Stimulated activated CD4-positive, alpha-beta T cell treated with anti-CD3 and anti-CD28 coated beads, Interleukin-12 subunit alpha, Interleukin-12 subunit beta, amount 100 ng/mL, for 24 hours (primary cell): ENCODE results near the gene SPNS3.

Source experiments
- DNase-seq, 2 experiments: peaks; one replicate each; pipeline ENCODE4 v3.0.0-alpha.2; 2020; ENCODE audit warnings: low read depth in 2 of 2

Gene SPNS3

GRCh38 chr17:4527566-4528125, 93.9 kb downstream of the SPNS3 start:
- no peak for DNase-seq

- no peak for DNase-seq
These were observed 95.9 kb downstream of the SPNS3 start for GRCh38 chr17:4529533-4530152.

- no peak for DNase-seq
These were observed 97.3 kb downstream of the SPNS3 start for GRCh38 chr17:4530799-4531730.

GRCh38 chr17:4531988-4532736, 98.4 kb downstream of the SPNS3 start:
- no peak for DNase-seq

GRCh38 chr17:4532860-4533522, 99.3 kb downstream of the SPNS3 start:
- no peak for DNase-seq

- no peak for DNase-seq
These were observed 100.1 kb downstream of the SPNS3 start for GRCh38 chr17:4533523-4534504.

- DNase-seq, result no peak
These were observed 100.8 kb downstream of the SPNS3 start for GRCh38 chr17:4534515-4534914.

GRCh38 chr17:4534928-4535666, 101.4 kb downstream of the SPNS3 start:
- DNase-seq, result no peak

GRCh38 chr17:4535667-4536258, 102.0 kb downstream of the SPNS3 start:
- no peak for DNase-seq

GRCh38 chr17:4536259-4536741, 102.6 kb downstream of the SPNS3 start:
- DNase-seq, result no peak

GRCh38 chr17:4536742-4537411, 103.1 kb downstream of the SPNS3 start:
- no peak for DNase-seq
